Measurements from ENCODE around the gene FBP2.

The FBP2 gene

DNA sequence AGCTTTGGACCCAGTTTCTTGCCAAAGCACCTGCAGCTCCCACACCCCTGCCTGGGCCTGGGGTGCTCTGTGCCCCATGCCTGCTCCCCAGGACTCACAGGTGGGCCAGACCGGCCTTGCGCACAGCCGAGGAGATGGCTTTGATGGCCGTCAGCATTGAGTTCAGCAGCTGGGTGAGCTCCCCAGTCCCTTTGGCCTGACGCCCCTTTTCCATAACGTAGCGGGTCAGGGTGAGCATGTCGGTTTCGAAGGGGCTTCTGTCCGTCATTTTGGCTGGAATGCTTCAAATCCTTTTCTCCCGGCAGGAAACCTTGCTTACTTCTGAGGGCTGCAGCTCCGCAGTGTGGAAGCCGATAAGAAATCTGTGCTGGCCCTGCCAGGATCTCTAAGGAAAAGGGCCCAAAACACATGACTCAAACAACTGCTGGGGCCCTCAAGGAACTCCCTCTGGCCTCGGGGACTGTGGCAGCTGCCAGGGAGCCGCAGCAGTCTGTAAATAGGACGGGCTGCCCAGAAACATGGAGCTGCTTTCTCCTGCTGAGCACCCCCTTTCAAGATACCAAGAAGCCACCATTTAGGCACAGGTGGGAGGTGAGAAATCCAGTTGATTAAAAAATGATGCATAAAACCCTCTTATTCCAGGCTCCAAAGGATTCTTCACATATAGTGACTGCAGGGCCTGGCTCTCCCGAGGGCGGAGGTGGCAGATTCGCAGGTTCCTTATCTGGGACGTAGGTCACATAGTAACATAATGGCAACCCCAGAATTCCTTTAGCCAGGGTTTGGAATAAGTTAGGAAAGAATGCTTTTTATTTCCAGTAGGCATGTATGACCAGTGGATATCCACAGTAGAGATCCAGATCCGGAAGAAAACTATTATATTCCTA is at the start of gene FBP2:
Gene FBP2 (minus strand): TSS at position 366 of the 887 bp plus-strand sequence. CDS start 98 bp downstream, at position 268.
- DNase-seq = no peak
- ATAC-seq (replicated peaks) = no peak
- peaks cover 0 to 2% of the 10 kb centered on the region in 2 donors for H3K9me3 Mint-ChIP-seq
- peaks cover 0 to 15% of the 10 kb centered on the region in 2 donors for H3K27me3 Mint-ChIP-seq
- no peak within 1 kb of the TSS for H3K27ac Mint-ChIP-seq
- no peaks in the 10 kb centered on the region for H3K4me1 Mint-ChIP-seq
- H3K36me3 Mint-ChIP-seq = no peaks in the 10 kb centered on the region
- no peak within 1 kb of the TSS for H3K4me3 Mint-ChIP-seq

DNA sequence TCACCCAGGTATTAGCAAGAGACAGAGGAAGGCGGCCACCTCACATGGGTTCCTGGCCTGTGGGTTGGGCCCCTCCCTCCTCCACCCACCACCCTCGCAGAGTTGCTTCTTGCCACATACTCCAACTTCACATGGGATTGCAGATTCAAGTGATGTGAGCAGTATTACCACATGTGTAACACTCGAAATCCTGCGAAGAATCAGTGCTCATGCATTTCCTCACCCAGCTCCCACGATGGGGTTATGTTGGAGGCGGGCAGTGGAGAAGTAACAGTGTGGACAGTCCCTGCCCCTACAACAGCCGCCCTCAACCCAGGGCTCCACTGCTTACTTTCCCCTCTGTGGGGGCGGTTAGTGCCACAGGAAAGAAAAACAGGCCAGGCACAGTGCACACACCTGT is 49.6 kb upstream of the FBP2 start:
- Mint-ChIP-seq H3K27me3 (peaks cover 2 to 7% of the 10 kb centered on the region in 2 donors), H3K9me3 (no peaks in the 10 kb centered on the region), H3K4me1 (peaks cover 11 to 20% of the 10 kb centered on the region in 2 donors), H3K36me3 (no peaks in the 10 kb centered on the region), H3K4me3 (no peak overlapping the region), H3K27ac (no peak overlapping the region)
- ATAC-seq (replicated peaks) (no peak), DNase-seq (no peak)

GRCh38 chr9:94642501-94642900 is 48.9 kb upstream of the FBP2 start:
- no peaks in the 10 kb centered on the region for H3K36me3 Mint-ChIP-seq
- DNase-seq = no peak
- no peaks in the 10 kb centered on the region for H3K9me3 Mint-ChIP-seq
- peaks cover 11 to 21% of the 10 kb centered on the region in 2 donors for H3K4me1 Mint-ChIP-seq
- H3K27me3 Mint-ChIP-seq = peaks cover 0 to 8% of the 10 kb centered on the region in 2 donors
- H3K4me3 Mint-ChIP-seq = no peak overlapping the region
- ATAC-seq (replicated peaks) = no peak
- H3K27ac Mint-ChIP-seq = no peak overlapping the region

DNA sequence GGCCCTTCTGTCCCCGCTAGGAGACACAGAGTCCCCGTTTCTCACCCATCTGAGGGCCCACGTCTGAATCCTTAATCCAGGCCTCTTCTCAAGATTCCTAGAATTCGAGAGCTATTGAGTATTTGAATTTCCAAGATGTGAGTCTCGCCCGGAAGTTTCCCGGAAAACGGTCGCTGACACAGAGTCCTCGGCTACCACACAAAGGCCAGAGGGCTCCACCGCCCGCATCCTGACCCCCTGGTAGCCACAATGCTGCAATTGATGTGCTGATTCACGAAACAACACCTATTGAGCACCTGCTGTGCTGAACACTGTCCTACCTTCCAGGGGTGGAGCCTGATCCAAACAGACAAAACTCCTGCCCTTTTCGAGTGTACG is 46.4 kb upstream of the FBP2 start:
- Mint-ChIP-seq H3K36me3 (no peaks in the 10 kb centered on the region), H3K27me3 (peaks cover 0 to 13% of the 10 kb centered on the region in 2 donors), H3K9me3 (no peaks in the 10 kb centered on the region), H3K27ac (peak overlapping the region; percentile 90), H3K4me1 (peaks cover 11 to 21% of the 10 kb centered on the region in 2 donors), H3K4me3 (peak overlapping the region; percentile 88 to 93)
- ATAC-seq (replicated peaks) (no peak), DNase-seq (no peak)

DNA sequence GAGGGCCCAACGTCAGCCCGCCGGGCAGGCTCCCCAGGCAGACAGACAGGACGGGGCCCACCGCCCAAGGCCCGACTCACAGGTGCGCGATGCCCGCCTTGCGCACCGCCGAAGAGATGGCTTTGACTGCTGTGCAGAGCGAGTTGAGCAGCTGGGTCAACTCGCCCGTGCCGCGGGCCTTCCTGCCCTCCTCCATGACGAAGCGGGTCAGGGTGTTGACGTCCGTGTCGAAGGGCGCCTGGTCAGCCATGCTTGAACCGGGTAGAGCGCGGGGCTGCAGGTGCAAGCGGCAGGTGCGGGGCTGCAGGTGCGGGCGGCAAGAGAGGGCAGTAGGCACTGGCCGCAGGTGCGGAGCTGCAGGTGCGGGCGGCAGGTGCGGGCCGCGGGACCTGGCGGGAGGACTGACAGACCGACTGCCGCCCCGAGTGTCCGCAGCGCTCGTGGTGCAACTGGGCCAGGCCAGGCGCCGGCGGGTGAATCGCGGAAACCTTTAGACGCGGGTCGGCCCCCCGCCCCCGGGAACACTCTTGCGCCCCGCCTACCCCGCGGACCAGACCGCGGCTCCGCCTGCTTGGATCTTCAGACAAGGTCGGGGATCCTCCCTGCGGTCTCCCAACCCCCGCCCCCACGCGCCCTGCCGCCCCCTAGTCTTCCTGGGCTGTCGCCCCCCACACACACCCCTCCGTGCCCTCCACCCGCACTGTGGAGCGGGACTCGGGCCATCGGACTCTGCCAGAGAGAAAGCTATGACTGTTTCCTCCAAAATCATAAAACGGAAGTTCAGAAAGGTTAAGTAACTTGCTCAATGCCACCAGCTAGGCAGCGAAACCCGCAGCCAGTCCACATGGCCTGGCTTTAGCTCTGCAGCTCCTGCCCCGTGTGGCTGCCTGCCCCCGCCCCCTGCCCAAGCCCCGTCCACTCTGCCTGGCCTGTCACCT is 45.7 kb upstream of the FBP2 start, which contains the start of gene FBP1:
Gene FBP1 (minus strand): TSS at position 458 of the 938 bp plus-strand sequence. CDS start 208 bp downstream, at position 250.
- H3K4me3 Mint-ChIP-seq = peak within 1 kb of the TSS; percentile 88 to 93
- peak; percentile 62 for DNase-seq
- no peaks in the 10 kb centered on the region for H3K36me3 Mint-ChIP-seq
- no peaks in the 10 kb centered on the region for H3K9me3 Mint-ChIP-seq
- peak within 1 kb of the TSS; percentile 90 for H3K27ac Mint-ChIP-seq
- ATAC-seq (replicated peaks) = peak; percentile 85 to 86
- peaks cover 11 to 21% of the 10 kb centered on the region in 2 donors for H3K4me1 Mint-ChIP-seq
- H3K27me3 Mint-ChIP-seq = peaks cover 0 to 15% of the 10 kb centered on the region in 2 donors

- ATAC-seq (replicated peaks) = peak; percentile 15 to 17
Observed at GRCh38 chr9:94638335-94639060, 44.9 kb upstream of the FBP2 start.

DNA sequence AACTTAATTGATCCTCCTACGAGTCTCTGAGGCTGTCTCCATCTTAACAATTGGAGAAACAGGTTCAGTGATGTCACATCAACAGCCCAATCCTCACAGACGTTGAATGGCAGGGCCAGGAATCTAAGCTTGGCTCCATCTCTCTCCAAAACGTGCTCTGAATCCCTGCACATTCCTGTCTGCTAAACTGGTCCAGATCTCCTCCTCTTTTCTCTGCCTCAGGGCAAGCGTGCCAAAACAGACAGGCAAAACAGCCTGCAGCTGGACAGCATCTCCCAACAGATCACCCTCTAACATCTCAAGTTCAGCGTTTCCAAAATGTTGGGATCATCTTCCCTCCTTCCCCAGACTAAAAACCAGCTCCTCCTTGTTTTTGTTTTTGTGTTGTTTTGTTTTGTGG is 39.1 kb upstream of the FBP2 start:
- no peak for ATAC-seq (replicated peaks)
- H3K27ac Mint-ChIP-seq = no peak overlapping the region
- no peak overlapping the region for H3K4me3 Mint-ChIP-seq
- DNase-seq = no peak
- peaks cover 11 to 13% of the 10 kb centered on the region in 2 donors for H3K27me3 Mint-ChIP-seq
- no peaks in the 10 kb centered on the region for H3K36me3 Mint-ChIP-seq
- H3K4me1 Mint-ChIP-seq = no peaks in the 10 kb centered on the region
- no peaks in the 10 kb centered on the region for H3K9me3 Mint-ChIP-seq

More at GRCh38 chr9:94638335-94639060, 44.9 kb upstream of the FBP2 start:
- no peak for DNase-seq
- Mint-ChIP-seq H3K27ac (peak overlapping the region; percentile 86), H3K9me3 (no peaks in the 10 kb centered on the region), H3K4me1 (peaks cover 11 to 21% of the 10 kb centered on the region in 2 donors), H3K36me3 (no peaks in the 10 kb centered on the region), H3K27me3 (peaks cover 1 to 18% of the 10 kb centered on the region in 2 donors), H3K4me3 (peak overlapping the region; percentile 88 to 93)

DNA sequence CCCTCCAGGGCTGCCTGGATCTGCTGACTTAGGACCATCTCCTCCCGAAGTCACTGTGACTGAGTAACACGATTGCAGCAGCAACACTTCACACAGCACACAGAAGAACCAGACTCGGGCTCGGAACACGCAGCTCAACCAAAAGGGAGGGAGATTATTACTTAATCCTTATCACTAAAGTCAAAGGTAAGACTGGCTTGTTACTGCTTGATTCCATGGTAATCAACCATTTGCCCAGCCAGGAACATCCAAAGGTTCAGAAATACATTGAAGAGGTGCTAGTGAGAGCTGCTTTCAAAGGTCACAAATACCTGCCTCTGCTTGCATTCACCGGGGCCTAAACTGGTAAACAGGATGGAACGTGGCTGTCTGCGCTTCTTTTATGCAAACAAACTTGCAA is 38.0 kb upstream of the FBP2 start:
- Mint-ChIP-seq H3K27ac (no peak overlapping the region), H3K27me3 (peaks cover 11 to 13% of the 10 kb centered on the region in 2 donors), H3K36me3 (no peaks in the 10 kb centered on the region), H3K4me3 (no peak overlapping the region), H3K4me1 (no peaks in the 10 kb centered on the region), H3K9me3 (no peaks in the 10 kb centered on the region)
- ATAC-seq (replicated peaks) = no peak
- no peak for DNase-seq

DNA sequence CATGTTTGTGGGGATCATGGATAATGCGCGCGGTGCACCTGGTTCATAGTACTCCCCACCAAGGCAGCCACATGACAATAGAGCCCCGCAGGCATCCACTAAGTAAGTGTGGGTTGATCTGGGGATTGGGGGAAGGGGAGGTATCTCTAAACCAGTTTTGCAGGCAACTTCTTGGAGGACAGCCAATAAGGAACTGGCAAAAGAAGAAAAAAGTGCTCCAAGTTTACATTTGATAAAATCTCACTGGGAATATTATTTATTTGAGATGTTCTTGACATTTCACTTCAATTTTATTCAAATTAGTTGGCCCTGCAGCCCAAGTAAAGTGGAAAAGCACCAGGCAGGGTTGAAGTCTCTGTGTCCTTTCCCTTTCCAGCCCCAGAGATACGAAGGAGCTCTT is 37.2 kb upstream of the FBP2 start:
- Mint-ChIP-seq H3K9me3 (no peaks in the 10 kb centered on the region), H3K4me1 (no peaks in the 10 kb centered on the region), H3K36me3 (no peaks in the 10 kb centered on the region), H3K4me3 (no peak overlapping the region), H3K27ac (no peak overlapping the region), H3K27me3 (peaks cover 11 to 20% of the 10 kb centered on the region in 2 donors)
- DNase-seq (no peak), ATAC-seq (replicated peaks) (no peak)

GRCh38 chr9:94630281-94630680 is 36.7 kb upstream of the FBP2 start:
- no peak for DNase-seq
- no peaks in the 10 kb centered on the region for H3K9me3 Mint-ChIP-seq
- peaks cover 11 to 16% of the 10 kb centered on the region in 2 donors for H3K27me3 Mint-ChIP-seq
- no peak overlapping the region for H3K27ac Mint-ChIP-seq
- no peak overlapping the region for H3K4me3 Mint-ChIP-seq
- no peak for ATAC-seq (replicated peaks)
- H3K36me3 Mint-ChIP-seq = no peaks in the 10 kb centered on the region
- H3K4me1 Mint-ChIP-seq = no peaks in the 10 kb centered on the region

- Mint-ChIP-seq H3K36me3 (no peaks in the 10 kb centered on the region), H3K27ac (no peak overlapping the region), H3K9me3 (no peaks in the 10 kb centered on the region), H3K27me3 (peaks cover 0 to 7% of the 10 kb centered on the region in 2 donors), H3K4me3 (no peak overlapping the region), H3K4me1 (no peaks in the 10 kb centered on the region)
- no peak for ATAC-seq (replicated peaks)
- DNase-seq = no peak
Observed at GRCh38 chr9:94627287-94627686, 33.7 kb upstream of the FBP2 start.

GRCh38 chr9:94625835-94626234 is 32.2 kb upstream of the FBP2 start:
- H3K27ac Mint-ChIP-seq = peak overlapping the region; percentile 31
- ATAC-seq (replicated peaks) (no peak), DNase-seq (no peak)
- no peak overlapping the region for H3K4me3 Mint-ChIP-seq
- no peaks in the 10 kb centered on the region for H3K9me3 Mint-ChIP-seq
- no peaks in the 10 kb centered on the region for H3K36me3 Mint-ChIP-seq
- H3K27me3 Mint-ChIP-seq = peaks cover 0 to 7% of the 10 kb centered on the region in 2 donors
- no peaks in the 10 kb centered on the region for H3K4me1 Mint-ChIP-seq

DNA sequence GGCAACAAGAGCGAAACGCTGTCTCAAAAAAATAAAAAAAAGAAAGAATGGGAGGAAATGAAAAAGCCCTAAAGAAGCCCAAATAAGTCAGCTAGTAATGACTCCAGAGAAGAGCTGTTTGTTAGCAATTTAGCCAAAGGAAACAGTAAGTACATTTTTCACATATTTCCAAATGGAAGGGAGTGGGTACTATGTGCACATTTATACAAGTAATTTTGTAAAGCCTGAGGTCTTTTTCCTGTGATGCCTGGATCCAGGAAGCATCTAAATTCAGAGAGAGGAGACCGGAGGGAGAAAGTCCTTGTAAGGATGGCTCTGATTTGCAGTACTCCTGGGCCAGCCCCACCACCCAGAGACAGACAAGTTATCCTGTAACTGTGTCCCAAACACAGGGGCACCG is 31.0 kb upstream of the FBP2 start:
- Mint-ChIP-seq H3K4me1 (no peaks in the 10 kb centered on the region), H3K36me3 (no peaks in the 10 kb centered on the region), H3K27ac (no peak overlapping the region), H3K9me3 (no peaks in the 10 kb centered on the region), H3K4me3 (no peak overlapping the region), H3K27me3 (peaks cover 4 to 7% of the 10 kb centered on the region in 2 donors)
- no peak for DNase-seq
- no peak for ATAC-seq (replicated peaks)

DNA sequence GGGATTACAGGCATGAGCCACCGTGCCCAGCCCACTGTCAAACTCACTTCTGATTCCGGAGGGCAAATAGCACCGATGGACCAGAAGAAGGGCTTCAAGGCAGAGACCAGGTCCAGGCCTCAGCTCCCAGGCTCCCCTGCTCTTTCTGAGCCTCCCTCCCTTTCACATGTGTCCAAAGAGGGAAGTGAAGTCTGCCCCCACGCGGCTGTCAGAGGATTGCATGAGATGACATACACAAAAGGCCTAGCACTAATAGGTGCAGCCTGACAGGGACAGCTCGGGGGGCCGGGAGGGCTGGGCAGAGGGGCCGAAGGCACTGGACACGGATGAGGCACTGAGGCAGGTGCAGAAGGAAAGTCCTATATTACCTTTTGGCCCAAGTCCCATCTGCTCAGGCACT is 29.6 kb upstream of the FBP2 start:
- no peak overlapping the region for H3K4me3 Mint-ChIP-seq
- H3K27ac Mint-ChIP-seq = no peak overlapping the region
- no peaks in the 10 kb centered on the region for H3K9me3 Mint-ChIP-seq
- DNase-seq (peak; percentile 13), ATAC-seq (replicated peaks) (peak; percentile 66 to 82)
- no peaks in the 10 kb centered on the region for H3K36me3 Mint-ChIP-seq
- peaks cover 4 to 7% of the 10 kb centered on the region in 2 donors for H3K27me3 Mint-ChIP-seq
- H3K4me1 Mint-ChIP-seq = no peaks in the 10 kb centered on the region

Measured in stimulated activated naive B cell treated with anti-CD40 and anti-IgM and Interleukin-4, amounts not matched to agents 10 μg/mL and 1 μg/mL and 100 μg/mL, for 72 hours (primary cell).